Smooth muscle cell of the brain vasculature (primary cell): Measurements from ENCODE around the gene EBI3.
"Not testable (repeated sequence)": the region's sequence is repeated elsewhere in the genome, so short reads cannot be mapped to it uniquely, and the experiment has no call there.

Source experiments
- DNase-seq: peaks from one replicate; pipeline ENCODE4 v3.0.0-alpha.2; 2012; ENCODE audit warnings: low read depth, low spot score

The EBI3 gene

GRCh38 chr19:4278010-4278409 lies 48.7 kb downstream of the EBI3 start:
- DNase-seq: no peak

GRCh38 chr19:4278419-4279266 lies 49.3 kb downstream of the EBI3 start, which contains the start of gene SHD:
Gene SHD, plus strand, starts transcription at chr19:4279266. Its CDS starts 798 bp downstream, at chr19:4280064.
- DNase-seq: no peak

GRCh38 chr19:4279267-4279529 lies 49.9 kb downstream of the EBI3 start:
- no peak for DNase-seq

GRCh38 chr19:4279530-4280422 lies 50.5 kb downstream of the EBI3 start:
- DNase-seq: no peak

- DNase-seq: no peak
Measured at GRCh38 chr19:4284176-4284958, 55.0 kb downstream of the EBI3 start.

- no peak for DNase-seq
Measured at GRCh38 chr19:4284974-4285373, 55.7 kb downstream of the EBI3 start.

GRCh38 chr19:4286141-4286540 lies 56.8 kb downstream of the EBI3 start:
- not testable (repeated sequence) for DNase-seq
